SH-SY5Y (cell line): ENCODE data around the gene MKNK2.

ENCODE experiments used
- GATA2 ChIP-seq: IDR thresholded peaks from 2 replicates; pipeline ENCODE4 v1.6.1; 2011; ENCODE audit warnings: mild to moderate bottlenecking, low read depth, low read length
- GATA3 ChIP-seq: IDR thresholded peaks from 2 replicates; pipeline ENCODE4 v1.6.1; 2011; ENCODE audit warnings: low read depth, mild to moderate bottlenecking, low read length, moderate library complexity

MKNK2 gene

GRCh38 chr19:2064395-2064787 is 13.3 kb upstream of the MKNK2 start:
- TF ChIP-seq GATA2: no peak
- no peak for TF ChIP-seq GATA3

- TF ChIP-seq GATA3: no peak
- no peak for TF ChIP-seq GATA2
These were observed 12.8 kb upstream of the MKNK2 start for GRCh38 chr19:2063824-2064223.

GRCh38 chr19:2062770-2063169 is 11.7 kb upstream of the MKNK2 start:
- TF ChIP-seq GATA3 (no peak), GATA2 (no peak)

GRCh38 chr19:2062389-2062729 is 11.3 kb upstream of the MKNK2 start:
- TF ChIP-seq GATA2 (no peak), GATA3 (no peak)

- no peak for TF ChIP-seq GATA2
- no peak for TF ChIP-seq GATA3
These were observed 10.7 kb upstream of the MKNK2 start for GRCh38 chr19:2061495-2062388.

GRCh38 chr19:2060884-2061494 is 9.9 kb upstream of the MKNK2 start:
- no peak for TF ChIP-seq GATA2
- TF ChIP-seq GATA3: no peak

GRCh38 chr19:2059422-2060201 is 8.6 kb upstream of the MKNK2 start:
- TF ChIP-seq GATA2 (no peak), GATA3 (no peak)

GRCh38 chr19:2058570-2059421 is 7.8 kb upstream of the MKNK2 start:
- TF ChIP-seq GATA3 (no peak), GATA2 (no peak)

- TF ChIP-seq GATA2: no peak
These were observed 6.7 kb upstream of the MKNK2 start for GRCh38 chr19:2057484-2058469.

- TF ChIP-seq GATA2: no peak
- TF ChIP-seq GATA3: no peak
These were observed 5.8 kb upstream of the MKNK2 start for GRCh38 chr19:2056837-2057192.

- no peak for TF ChIP-seq GATA3
- TF ChIP-seq GATA2: no peak
These were observed 5.1 kb upstream of the MKNK2 start for GRCh38 chr19:2055931-2056836.

GRCh38 chr19:2054763-2055162 is 3.7 kb upstream of the MKNK2 start:
- TF ChIP-seq GATA2: no peak
- TF ChIP-seq GATA3: no peak
